Stimulated activated CD4-positive, alpha-beta T cell treated with anti-CD3 and anti-CD28 coated beads, Interleukin-15, amount 100 ng/mL, for 24 hours (primary cell): ENCODE measurements around the gene AVL9.
"Not testable (repeated sequence)": the region's sequence is repeated elsewhere in the genome, so short reads cannot be mapped to it uniquely, and the experiment has no call there.

Experiments used
- DNase-seq: peaks from one replicate; pipeline ENCODE4 v3.0.0-alpha.2; 2020

The AVL9 gene

DNA sequence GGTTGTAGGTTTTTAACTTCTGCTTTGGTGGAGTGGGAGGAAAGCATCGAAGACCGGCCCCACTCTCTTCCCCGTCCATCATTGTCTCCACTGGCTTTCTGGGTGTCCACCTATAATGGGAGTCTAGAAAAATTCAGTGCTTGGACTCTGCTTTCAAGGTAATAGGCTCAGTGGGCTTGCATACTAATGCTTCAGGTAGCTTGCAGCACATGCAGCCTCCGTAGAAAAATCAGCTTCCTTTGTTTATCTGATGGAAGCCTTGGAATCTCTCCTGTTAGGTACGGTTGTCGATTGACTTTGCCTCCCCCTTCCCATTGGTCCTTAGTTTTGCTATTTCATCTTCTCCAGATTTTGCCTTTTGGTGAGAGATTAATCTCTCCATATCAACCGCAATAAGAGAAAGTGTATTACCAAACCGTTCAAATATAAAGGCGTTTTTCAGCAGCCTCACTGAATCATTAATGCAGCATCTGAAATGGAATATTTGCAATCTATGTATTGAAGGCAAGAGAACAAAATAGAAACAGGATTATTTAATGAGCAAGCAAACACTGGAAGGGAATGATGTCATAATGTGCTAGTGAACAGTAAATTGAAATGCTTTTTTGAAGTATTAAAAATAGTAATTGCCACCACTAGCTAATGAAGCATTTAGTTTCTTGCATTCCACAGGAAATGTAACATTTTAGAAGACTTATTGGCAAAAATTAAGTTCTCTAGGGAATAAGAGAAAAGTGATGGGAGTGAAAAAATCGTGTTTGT lies 944 bp downstream of the AVL9 start:
- no peak for DNase-seq

DNA sequence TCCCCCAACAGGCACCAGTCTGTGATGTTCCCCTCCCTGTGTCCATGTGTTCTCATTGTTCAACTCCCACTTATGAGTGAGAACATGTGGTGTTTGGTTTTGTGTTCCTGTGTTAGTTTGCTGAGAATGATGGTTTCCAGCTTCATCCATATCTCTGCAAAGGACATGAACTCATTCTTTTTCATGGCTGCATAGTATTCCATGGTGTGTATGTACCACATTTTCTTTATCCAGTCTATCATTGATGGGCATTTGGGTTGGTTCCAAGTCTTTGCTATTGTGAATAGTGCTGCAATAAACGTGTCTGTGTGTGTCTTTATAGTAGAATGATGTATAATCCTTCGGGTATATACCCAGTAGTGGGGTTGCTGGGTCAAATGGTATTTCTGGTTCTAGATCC lies 4.5 kb downstream of the AVL9 start:
- DNase-seq, result not testable (repeated sequence)

DNA sequence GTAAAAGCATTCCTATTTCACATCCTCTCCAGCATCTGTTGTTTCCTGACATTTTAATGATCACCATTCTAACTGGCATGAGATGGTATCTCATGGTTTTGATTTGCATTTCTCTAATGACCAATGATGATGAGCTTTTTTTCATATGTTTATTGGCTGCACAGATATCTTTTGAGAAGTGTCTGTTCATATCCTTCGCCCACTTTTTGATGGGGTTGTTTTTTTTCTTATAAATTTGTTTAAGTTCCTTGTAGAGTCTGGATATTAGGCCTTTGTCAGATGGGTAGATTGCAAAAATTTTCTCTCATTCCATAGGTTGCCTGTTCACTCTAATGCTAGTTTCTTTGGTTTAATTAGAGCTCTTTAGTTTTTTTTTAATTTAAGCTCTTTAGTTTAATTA lies 4.9 kb downstream of the AVL9 start:
- DNase-seq, result not testable (repeated sequence)

DNA sequence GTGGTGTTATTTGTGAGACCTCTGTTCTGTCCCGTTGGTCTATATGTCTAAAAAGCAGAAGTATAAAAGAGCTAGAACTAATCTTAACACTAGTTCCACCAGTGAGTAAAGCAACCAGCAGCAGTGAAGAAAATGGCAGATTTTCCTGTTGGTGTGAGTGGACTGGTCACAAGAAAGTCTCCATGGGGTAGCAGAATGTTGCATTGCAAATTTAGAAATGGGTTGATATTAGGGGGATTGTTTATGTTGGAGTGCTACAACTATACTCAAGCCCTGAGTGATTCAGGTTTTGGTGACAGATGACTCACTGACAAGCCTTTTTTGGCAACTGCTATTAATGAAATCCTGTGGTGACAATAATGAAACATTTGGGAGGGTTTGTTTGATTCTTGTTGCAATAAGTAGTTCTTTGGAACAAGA lies 5.6 kb downstream of the AVL9 start:
- no peak for DNase-seq

DNA sequence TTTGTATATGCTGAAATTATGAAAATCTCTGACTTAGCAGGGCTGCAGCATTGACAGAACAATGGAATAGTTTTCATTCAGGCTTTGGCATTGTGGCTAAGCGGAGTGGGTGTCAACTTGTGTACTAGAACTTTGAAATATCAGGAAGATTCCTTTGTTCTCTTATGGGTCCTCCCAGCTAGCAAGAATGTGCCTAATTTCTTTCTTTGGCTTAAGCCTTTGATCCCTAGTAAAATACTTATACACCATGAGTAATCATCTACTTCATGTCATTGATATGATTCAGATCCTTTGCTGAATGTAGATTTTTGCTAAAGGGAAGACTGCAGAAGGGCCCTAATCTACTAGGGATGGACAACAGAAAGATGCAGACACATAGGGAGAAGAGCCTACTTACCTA lies 6.2 kb downstream of the AVL9 start:
- DNase-seq, result no peak

DNA sequence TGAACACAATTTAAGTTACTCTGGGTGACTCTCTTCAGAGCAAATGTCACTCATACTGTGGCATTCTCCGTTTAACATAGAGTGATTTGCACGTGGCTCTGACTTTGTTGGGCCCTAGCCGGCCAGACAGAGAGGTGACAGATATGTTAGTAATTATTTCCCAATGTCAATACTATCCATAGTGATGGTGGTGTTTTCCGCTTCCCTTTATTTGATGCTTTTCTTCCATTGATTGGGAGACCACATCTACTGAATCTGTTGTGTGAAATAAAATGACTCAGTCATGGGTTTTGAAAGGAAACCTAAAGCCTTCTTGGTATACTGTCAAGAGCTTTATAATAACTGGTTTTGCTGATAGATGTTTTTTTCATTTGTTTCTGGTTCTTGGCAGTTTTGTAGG lies 7.4 kb downstream of the AVL9 start:
- DNase-seq, result peak; percentile 49

DNA sequence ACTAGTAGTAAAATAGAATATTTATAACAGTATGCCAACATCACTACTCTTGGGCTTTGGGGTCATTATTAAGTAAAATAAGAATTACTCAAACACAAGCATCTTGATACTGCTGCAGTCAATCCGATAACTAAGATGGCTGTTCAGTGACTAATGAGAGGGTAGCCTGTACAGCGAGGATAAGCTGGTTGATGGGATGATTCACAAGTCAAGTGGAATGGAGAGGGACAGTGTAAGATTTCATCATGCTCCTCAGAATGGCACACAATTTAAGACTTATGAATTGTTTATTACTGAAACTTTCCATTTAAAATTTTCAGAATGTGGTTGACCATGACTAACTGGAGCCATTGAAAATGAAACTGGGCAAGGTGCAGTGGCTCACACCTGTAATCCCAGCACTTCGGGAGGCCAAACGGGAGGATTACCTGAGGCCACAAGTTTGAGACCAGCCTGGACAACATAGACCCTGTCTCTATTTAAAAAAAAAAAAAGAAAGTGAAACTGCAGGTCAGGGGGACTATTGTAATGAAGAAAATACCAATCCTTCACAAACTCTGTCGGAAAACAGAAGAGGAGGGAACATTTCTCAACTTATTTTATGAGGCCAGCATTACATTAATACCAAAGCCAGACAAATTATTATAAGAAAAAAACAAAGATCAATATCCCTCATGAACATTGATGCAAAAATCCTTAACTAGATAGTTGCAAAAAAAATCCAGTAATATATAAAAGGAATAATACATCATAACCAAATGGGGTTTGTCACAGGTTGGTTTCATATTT lies 11.2 kb downstream of the AVL9 start:
- DNase-seq, result peak; percentile 36

DNA sequence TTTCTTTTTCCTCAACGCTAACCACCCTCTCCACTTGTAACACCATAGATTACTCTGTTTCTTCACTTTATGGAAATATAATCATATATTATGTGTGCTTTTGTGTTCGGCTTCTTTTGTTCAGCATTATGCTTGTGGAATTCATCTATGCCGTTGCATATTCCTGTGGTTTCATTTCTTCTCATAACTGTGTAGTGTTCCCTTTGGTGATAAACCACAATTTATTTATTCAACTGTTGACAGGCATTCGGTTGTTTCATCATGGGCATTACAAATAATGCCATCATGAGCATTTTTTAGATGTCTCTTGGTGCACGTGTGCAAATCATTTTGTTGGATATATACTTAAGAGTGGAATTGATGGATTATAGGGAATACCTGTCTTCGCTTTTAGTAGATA lies 12.1 kb downstream of the AVL9 start:
- DNase-seq, result no peak

DNA sequence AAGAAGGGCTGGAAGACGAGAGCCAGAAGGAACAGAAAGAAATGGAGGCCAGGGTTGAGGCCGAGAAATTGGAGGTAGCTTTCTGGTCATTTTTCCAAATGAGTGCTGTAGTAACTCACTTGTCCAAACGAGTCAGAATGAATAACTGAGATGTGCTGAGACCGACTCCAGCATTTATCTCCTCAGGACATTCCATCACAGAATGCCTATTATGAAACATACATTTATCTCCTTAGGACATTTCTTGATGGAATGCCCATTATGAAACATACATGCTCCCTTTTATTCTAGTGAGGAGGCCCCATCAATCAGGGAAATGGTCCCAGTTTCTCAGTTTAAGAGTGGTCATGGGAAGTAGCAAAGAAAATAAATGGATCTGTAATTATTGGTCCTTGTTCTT lies 16.5 kb downstream of the AVL9 start:
- DNase-seq, result no peak

DNA sequence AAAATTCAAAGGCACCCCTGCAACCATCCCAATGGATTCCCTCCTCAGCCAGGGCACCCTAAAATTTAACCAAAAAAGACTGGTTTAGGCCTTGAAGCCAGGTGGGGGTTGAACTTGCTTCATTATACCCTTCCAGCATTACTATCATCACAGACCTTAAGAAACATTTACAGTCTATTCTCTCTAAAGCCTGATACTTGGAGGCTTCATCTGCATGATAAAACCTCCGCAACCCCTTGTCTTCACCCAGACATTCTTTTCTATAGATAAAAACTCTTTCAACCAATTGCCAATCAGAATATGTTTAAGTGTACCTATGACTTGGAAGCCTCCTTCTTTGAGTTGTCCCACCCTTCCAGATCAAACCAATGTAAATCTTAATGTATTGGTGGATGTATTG lies 17.9 kb downstream of the AVL9 start:
- no peak for DNase-seq

DNA sequence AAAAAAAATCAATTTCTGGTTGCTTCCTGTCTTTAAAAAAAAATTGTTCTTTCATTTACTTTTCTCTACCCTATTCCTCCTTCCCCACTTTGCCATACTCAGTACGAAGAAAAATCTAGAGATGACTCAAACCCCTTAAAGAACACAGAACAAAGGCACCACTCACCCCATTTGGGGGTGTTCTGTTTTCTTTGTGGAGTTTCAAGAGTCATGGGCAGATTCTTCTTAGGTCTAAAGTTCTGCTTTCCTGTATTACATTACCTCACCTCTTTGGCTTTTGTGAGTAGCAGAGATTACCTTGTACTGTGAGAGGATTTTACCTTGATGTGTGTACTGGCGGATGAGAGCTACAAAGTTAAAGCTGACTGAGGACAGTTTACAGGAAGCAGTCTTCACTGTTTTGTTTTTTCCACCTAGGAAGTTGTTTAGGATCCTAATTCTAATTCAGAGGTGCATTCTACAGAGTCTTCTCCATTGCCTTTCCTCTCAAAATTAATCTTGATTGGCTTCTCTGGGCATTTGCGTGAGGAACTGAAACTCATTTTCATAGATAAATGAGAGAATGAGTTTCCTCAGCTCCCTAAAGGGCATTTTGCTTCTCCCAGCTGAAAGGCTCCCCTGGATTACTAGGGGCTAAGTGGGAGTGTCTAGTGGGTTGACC lies 20.7 kb downstream of the AVL9 start:
- no peak for DNase-seq

DNA sequence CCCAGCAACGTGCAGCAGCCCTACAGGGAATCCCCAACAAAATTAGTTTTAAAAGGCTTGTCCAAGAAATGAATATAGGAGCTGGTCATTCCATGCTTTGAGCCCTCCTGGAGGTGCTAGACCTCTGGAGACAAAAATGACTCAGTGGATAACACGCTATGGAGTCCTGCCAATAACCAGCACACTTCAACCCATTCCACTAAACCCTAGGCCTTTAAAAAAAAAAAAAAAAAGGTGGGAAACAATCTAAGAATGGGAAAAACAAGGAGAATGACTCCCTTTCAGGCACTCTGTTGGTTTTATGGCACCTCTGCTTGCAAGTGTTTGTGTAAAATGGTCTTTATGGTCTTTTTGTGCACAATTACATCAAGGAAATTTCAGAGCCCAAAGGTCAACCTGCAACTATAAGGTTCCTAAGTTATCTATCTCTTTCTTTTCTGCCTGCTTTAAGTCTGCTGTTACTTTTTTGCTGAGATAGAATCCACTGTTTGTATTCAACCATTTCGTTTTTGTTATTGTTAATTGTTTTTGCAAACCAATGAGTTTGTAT lies 21.3 kb downstream of the AVL9 start:
- DNase-seq, result no peak

DNA sequence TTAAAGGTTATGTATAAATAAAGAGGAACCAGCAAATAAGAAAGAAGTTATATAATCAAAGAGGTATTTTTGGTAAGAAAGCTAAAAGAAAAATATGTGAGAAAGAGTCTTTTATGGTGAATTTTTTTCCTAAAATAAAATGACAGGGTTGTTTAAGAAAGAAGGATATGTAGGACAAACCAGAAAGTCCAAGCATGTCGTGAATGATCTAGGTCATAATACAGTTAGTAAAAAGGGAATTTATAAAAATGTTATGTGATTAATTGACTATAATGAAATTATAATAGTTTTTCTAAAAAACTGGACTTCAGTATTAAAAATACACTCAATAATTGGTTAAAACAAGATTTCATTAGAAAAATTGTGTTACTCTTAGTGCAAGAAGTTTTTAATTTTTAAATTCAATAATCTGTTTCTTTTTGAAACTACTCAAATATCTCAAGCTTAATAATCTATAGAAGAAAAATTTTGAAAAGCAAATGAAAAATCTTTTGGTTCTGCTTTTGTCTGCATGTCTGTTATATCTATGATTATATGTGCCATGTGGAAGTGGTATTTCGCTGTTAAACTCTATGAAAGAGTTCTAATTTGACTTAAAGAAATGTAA lies 23.3 kb downstream of the AVL9 start:
- DNase-seq, result no peak

DNA sequence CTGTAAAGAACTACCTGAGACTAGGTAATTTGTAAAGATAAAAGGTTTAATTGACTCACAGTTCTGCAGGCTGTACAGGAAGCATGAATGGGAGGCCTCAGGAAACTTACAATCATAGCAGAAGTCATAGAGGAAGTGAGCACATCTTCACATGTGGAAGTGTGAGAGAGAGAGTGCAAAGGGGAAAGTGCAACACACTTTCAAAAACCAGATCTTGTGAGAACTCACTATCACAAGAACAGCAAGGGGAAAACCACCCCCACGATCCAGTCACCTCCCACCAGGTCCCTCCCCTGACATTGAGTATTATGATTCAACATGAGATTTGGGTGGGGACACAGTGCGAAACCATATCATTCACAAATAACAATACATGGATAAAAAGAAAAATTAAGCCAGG lies 24.5 kb downstream of the AVL9 start:
- DNase-seq, result peak; percentile 26

DNA sequence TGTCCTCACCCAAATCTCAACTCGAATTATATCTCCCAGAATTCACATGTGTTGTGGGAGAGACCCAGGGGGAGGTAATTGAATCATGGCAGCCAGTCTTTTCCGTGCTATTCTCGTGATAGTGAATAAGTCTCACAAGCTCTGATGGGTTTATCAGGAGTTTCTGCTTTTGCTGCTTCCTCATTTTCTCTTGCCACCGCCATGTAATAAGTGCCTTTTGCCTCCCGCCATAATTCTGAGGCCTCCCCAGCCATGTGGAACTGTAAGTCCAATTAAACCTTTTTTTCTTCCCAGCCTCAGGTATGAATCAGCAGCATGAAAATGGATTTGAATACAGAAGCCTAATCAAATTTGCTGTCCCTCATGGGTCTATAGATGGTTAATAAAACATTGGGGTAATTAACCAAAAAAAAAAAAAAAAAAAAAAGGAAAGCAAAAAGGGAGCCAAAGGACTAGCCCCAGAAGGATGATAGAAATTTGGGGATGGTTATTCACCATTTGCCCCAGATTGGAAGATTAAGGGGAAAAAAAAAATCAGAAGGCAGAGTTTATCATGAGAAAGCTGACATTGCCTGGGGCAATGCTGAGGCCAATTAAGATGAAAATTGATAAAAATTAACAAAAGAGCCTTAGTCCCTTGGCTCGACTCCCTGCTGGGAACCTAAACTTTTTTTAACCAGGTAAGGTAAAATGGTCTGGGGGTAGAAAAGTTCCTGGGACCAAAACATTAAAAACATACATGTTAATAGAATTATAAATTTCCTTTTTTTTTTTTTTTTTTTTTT lies 27.6 kb downstream of the AVL9 start:
- no peak for DNase-seq

DNA sequence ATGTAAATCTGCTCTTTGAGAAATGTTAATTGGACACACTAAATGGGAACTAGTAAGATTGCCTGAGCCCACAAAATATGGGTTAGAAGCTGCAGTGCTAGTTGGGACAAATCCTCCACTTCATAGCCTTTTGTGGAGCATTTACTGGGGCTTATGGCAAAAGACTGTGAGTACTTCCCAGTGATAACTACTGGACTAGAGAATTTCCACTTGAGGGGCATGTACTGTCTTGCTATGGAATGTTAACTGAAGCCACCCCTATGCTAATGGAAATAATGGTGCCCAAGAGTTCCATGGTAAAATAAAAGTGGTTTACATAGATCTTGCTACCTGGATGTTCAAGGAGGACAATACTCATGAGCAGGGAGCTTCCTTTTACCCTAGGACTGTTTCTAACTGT lies 29.3 kb downstream of the AVL9 start:
- no peak for DNase-seq

DNA sequence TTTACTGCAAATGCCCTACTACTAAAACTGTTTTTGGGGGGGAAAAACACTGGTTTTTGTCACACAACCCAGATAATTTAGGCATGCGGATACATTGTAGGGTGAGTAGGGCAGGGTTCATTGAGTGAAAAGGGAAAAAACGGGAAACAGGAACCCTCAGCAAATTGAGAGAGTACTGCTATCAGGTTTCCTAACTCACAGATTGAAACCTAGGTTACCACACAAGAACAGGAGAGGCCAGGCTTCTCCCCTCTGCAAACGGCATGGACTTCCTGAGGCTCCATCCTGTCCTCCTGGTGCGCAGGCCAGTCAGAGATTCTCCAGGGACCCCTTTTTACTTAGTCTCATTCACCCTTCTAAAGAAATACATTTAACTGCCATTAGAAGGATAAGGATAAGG lies 30.6 kb downstream of the AVL9 start:
- DNase-seq, result no peak

DNA sequence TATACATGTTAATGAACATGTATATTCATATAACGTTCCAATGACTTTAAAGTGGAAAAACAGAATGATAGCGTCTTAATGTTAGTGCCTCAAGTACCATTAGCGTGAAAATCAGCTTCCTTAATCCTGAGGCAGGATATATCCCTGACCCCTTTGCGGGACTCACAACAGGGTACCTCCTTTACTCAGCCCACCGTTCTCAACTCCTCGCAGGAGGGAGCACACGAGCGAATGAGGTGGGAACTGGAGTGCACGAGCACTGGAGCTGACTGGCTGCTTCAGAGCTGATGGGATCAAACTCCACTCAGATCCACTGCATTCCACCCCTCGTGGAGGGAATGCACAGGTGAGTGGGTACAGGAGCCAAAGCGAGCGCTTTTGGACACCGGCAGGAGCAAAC lies 36.1 kb downstream of the AVL9 start:
- DNase-seq, result no peak

DNA sequence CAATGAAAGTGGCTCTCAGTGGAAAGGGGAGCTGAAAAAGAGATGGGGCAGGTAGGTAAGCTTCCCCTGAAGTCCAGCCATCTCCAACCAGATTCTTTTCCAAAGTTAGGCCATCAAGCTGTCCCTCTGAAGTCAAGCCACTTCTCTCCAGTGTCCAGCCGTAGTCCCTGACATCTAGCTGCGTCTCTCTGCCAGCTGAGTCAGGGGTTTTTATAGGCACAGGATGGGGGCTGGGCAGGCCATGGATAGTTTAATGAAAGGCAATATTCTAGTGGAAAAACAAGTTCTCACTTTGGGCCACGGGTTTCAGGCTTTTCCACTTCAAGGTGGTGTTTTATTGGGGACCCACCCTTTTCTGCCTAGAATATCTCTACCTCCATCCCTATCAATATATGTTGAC lies 36.8 kb downstream of the AVL9 start:
- DNase-seq, result no peak

DNA sequence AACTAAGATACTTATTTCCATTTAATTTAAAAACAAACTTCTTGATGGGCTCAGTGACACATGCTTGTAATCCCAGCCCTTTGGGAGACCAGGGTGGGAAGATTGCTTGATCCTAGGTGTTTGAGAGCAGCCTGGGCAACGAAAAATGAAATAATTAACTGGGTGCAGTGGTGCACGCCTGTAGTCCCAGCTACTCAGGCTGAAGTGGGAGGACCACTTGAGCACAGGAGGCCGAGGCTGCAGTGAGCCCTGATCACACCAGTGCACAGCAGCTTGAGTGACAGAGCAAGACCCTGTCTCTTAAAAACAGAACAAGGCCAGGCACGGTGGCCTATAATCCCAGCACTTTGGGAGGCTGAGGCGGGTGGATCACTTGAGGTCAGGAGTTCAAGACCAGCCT lies 37.4 kb downstream of the AVL9 start:
- no peak for DNase-seq

DNA sequence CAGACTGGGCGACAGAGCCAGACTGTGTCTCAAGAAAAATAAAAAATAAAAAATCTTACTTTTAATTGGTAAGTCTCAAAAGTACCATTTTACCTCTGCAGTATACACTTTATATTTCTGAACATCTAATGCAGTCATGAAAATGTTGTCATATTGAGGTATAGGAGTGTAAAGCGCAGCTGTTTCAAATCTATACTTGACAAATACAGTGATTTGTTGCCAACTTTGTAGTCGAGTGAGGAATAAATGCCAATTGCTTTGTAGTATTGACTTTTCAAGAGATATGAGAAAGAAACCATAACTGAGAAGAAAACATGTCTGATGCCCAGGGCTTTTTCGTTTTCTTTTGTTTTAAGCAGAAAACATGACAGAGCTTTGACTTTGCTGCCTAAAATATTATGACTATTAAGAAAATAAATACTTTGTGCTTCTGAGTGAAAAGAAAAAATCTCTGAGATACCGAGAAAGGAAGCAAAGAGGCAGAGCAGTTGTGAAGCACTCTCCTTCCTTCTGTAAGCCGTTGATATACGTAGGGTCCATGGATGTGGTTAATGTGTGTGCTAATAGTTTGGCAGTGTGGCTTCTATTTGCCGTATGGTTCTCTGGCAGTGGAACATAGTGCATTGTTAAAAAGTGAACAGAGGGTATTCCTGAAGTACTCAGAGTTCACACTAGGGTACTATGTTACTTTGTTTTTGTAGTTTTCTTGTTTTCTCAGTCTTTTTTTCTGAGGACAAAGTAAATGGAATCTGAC lies 38.2 kb downstream of the AVL9 start:
- DNase-seq, result no peak
